HG03571 (cell line): ENCODE results near the gene CNPY4.

Experiments used
- ATAC-seq: cut with Tn5 transposase; IDR thresholded peaks from one replicate; pipeline ENCODE4 v1.9.1; 2021; ENCODE audit not compliant: unreplicated experiment

The CNPY4 gene

DNA sequence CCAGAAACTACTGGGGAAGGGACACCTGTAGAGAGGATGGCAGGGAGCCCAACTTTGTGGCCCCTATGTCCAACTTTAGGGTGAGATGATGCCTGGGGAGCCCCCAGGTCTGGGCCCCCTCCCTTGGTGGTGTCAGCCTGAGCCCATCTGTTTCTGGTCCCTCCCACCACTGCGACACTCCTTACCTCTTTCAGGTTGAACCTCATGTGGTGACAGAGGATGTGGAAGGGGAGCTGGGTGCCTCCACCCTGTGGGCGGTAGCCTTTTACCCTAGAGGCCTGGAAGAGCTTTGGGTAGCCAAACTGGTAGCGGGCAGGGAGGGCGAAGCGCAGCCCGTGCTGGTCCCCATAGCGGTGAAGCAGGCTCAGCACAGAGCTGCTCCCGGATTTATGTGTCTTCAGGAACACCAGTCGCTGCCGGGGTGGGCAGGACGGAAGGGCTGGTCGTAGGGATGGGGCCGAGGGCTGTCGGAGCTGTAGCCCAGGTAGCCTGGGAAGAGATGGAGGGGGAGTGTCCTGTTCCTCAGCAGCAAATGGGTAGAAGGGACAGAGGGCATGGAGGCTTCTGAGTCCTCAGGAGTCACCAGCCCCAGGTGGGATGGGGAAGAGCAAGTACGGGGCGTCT is 47.0 kb downstream of the CNPY4 start:
- ATAC-seq = no peak

DNA sequence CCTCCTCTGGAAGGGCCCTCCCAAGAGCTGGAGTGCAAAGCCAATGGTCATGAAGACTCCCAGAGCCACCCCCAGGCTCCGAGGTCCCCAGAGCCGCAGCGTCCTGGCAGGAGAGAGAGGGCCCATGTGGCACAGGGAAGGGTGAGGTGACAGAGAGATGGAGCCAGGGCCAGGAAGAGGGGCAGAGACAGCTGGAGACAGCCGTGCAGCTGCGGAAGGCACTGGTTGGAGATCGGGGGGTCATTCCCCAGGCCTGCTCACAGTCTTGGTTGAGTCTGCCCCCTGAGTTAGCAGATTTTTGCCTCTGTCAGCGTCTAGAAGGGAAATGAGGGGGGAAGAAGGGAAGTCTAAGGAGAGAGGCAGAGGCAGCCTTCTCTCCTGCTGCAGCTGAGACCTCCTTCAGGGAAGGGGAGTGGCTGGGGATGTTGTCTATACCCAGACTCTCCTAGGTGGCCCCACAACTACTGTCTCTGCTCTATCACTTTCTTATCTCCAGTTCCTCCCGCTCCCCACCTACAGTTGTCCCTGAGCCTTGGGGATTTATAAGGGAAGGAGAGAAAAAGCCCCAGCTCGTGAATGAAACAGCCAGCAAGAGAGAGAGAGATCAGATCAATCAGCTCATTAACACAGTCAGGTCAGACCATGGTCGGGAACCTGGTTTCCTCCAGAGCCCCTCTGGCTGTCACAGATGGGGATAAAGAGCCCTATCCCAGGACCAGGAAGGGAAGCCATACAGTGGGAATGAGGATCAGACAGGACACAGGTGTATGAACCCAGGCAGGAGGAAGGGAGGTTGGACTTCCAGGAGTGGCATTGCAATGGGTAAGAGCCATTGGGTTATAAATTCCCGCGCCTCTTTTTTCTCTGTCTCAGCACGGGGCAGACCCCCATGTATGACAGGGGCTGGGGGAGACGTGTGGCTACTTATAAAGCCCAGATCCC is 47.8 kb downstream of the CNPY4 start:
- ATAC-seq = no peak

DNA sequence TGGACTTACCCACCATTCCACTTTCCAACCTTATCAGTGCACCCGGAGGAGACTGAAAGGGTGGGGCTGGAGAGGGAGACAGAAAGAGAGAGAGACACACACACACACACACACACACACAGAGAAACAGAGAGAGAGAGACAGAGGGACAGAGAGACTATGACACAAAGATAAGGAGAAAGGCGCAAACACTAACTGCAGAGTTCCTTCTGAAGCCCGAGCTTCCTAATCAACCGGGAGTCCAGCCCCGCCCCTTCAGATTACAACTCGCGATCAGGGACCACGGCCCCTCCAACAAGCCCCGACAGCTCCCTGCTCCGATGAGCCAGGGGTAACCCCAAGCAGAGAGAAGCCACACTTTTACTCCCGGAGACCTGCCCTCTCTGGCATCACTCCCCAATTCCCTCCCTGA is 48.5 kb downstream of the CNPY4 start:
- ATAC-seq = no peak

DNA sequence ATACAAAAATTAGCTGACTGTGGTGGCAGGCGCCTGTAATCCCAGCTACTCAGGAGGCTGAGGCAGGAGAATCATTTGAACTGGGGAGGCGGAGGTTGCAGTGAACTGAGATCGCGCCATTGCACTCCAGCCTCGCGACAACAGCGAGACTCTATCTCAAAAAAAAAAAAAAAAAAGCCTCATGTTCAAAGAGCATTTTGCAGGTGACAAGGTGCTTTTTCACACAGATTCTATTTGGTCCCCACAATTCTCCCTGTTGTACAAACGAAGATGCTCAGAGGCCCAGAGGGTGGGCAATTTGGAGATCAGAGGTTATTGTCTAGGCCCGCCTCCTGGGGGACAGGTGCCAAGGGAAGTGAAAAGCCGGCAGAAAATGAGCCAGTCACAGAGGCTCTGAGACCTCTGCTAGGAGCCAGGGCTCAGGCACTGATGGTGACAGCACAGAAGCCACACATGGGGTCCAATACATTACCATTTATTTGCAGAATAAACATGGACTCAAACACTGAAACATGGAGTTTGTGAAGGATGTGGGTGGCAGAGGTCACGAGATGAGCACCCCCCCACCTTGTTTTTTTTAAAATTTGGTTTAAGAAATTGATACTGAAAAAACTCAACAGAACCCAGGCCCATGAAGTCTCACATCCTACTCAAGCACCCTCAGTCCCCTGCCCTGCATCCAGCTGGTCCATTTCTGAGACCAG is 49.9 kb downstream of the CNPY4 start:
- no peak for ATAC-seq

DNA sequence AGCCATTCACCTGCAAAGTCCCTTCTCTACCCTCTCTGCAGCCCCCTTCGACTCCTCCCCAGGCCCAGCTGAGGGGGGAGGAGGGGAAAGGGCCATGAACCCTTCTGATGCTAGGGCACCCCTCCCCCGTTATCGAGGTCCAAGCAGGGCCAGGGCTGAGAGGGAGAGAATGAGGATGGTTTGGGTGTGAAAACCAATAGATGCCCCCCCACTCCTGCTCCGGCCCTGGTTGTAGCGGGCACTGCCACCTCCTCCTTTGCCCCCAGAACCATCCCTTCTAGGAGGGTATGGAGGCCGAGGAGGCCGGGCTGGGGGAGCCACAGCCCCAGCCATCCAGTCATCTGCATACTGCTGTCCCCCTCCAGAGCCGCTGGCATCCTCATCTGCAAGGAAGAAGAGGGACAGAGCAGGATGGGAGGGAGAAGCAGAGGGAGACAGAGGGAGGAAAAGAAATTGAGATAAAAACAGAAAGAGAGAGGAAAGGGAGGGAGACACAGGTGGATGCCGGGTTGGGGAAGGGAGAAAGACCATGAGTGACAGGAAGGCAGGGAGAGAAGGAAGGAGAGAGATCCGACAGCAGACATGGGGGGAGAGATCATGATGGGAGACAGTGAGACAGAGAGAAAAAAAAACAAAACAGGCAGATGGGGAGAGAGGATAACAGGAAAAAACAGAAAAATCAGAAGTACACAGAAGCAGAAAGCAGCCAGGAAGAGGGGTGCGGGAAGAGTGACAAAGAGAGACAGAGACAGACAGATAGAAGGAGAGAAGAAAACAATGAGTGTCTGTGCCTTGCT is 50.9 kb downstream of the CNPY4 start:
- no peak for ATAC-seq

DNA sequence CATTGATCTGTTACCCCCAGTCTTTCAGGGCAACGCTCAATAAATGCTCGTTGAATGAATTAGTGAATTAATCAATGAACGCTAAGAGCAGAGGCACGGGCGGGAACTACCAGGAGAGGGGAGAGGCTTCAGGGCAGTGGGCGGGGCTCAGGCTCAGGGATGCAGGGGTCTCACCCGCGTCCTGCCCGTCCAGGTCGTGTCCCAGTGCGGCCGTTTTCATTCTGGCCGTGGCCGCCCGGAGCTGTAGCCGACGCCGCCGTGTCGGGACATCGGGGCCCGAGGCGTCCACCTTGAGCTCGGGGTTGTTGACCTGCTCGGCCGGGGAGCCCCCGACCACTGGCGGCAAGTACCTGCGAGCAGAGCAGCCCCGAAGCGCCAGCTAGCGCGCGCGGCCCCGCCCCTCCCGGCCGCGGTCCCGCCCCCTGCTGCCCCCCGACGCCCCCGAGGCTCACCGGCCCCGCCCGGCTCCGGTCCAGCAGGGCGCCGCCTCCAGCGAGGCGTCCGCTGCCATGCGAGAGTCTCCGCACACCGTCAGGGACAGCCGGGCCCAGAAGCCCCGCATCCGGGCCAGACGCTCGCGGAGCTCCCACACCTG is 51.8 kb downstream of the CNPY4 start:
- ATAC-seq = no peak

DNA sequence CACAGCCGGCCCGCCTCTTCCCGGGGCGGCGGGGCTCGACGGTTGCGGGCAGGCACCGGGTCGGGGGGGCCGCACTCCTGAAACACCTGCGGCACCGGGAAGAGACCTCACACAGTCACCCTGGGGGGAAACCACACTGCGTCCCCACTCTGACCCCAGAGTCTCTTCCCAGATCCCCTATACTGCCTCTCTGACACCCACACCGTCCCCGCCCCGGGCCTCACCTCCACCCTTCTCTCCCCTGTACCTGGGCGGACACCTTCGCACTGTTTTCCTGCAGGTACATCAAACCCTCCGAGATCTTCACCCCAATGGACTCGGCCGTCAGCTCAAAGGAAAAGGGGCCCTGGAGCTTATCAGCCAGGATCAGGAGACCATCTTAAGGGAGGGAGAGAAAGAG is 52.4 kb downstream of the CNPY4 start:
- no peak for ATAC-seq

DNA sequence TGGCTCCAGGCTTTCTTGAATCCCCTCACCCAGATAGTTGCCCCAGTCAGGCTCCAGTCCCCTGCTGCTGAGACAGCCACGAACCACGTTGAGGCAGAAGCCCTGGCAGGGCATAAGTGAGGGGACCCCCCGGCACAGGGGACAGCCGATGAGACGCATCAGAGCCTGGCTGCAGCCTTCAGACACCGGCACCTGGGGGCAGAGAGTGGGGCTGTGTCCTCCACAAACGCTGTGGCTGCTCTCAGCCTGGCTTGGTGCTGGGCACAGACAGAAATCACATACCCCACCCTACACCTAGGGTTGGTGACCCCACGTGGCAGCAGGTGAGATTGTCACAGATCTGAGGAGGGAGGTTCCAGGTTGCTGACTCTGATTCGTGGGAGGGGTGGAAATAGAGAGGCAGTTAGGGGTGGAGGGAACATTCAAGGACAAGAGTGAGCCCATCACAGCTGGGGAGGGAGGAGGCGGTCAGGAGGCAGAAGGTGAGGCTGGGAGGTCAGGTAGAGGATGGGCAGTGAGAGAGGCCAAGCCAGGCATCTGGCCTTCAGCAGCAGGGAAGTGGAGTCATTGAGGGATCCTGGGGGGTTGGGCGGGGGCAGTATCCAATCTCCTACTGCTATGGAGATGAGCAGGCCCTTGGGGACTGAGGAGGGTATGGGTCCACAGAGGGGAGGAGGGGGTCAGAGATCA is 54.5 kb downstream of the CNPY4 start:
- no peak for ATAC-seq

DNA sequence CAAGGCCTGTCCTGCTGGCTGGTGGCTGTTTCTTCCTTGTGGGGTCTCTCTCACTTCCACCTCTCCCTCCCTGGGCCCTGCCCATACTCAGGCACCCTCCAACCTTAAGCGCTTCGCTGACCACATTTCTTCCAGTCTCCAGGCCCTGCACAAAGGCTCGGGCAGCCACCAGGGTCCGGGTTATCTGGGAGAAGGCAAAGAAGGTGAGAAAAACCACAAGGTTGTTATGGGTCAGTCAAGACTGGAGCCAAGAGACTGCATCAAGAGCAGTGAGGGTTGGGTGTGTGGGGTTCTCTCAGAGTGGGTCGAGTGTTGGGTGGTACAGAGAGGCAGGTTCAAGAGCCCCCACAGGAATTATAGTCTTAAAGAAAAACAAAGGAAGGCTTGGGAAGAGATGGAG is 55.1 kb downstream of the CNPY4 start:
- no peak for ATAC-seq
